ENCODE measurements around the gene PLXNA2.

Gene PLXNA2

GRCh38 chr1:208243967-208244916 lies at the start of gene PLXNA2:
PLXNA2 (minus strand) TSS chr1:208244384; CDS start chr1:208217922, 26,462 bp downstream.
- DNase-seq (ENCODE audit: low read depth in 2 of 2), result peak in 1 of 2 donors; percentile 23

- no peak for DNase-seq (ENCODE audit: low read depth in 2 of 2)
Measured at GRCh38 chr1:208292908-208293307, 48.7 kb upstream of the PLXNA2 start.

- DNase-seq (ENCODE audit: low read depth in 2 of 2), result no peak
Measured at GRCh38 chr1:208291923-208292711, 47.9 kb upstream of the PLXNA2 start.

- DNase-seq (ENCODE audit: low read depth in 2 of 2), result no peak
Measured at GRCh38 chr1:208291129-208291528, 46.9 kb upstream of the PLXNA2 start.

GRCh38 chr1:208289716-208290115 lies 45.5 kb upstream of the PLXNA2 start:
- no peak for DNase-seq (ENCODE audit: low read depth in 2 of 2)

GRCh38 chr1:208288495-208288894 lies 44.3 kb upstream of the PLXNA2 start:
- no peak for DNase-seq (ENCODE audit: low read depth in 2 of 2)

- DNase-seq (ENCODE audit: low read depth in 2 of 2), result no peak
Measured at GRCh38 chr1:208280681-208281450, 36.7 kb upstream of the PLXNA2 start.

- DNase-seq (ENCODE audit: low read depth in 2 of 2), result no peak
Measured at GRCh38 chr1:208279826-208280588, 35.8 kb upstream of the PLXNA2 start.

GRCh38 chr1:208278638-208279037 lies 34.5 kb upstream of the PLXNA2 start:
- DNase-seq (ENCODE audit: low read depth in 2 of 2), result no peak

- DNase-seq (ENCODE audit: low read depth in 2 of 2), result no peak
Measured at GRCh38 chr1:208276757-208277435, 32.7 kb upstream of the PLXNA2 start.

GRCh38 chr1:208275083-208275482 lies 30.9 kb upstream of the PLXNA2 start:
- DNase-seq (ENCODE audit: low read depth in 2 of 2), result no peak

GRCh38 chr1:208273386-208274017 lies 29.3 kb upstream of the PLXNA2 start:
- DNase-seq (ENCODE audit: low read depth in 2 of 2), result no peak

GRCh38 chr1:208272713-208273112 lies 28.5 kb upstream of the PLXNA2 start:
- DNase-seq (ENCODE audit: low read depth in 2 of 2), result no peak

GRCh38 chr1:208272311-208272710 lies 28.1 kb upstream of the PLXNA2 start:
- no peak for DNase-seq (ENCODE audit: low read depth in 2 of 2)

- DNase-seq (ENCODE audit: low read depth in 2 of 2), result no peak
Measured at GRCh38 chr1:208271236-208271635, 27.1 kb upstream of the PLXNA2 start.

- no peak for DNase-seq (ENCODE audit: low read depth in 2 of 2)
Measured at GRCh38 chr1:208270651-208271141, 26.5 kb upstream of the PLXNA2 start.

GRCh38 chr1:208269338-208269666 lies 25.1 kb upstream of the PLXNA2 start:
- no peak for DNase-seq (ENCODE audit: low read depth in 2 of 2)

- DNase-seq (ENCODE audit: low read depth in 2 of 2), result no peak
Measured at GRCh38 chr1:208268541-208269337, 24.6 kb upstream of the PLXNA2 start.

- no peak for DNase-seq (ENCODE audit: low read depth in 2 of 2)
Measured at GRCh38 chr1:208265525-208265924, 21.3 kb upstream of the PLXNA2 start.

Data from stimulated activated CD4-positive, alpha-beta T cell treated with anti-CD3 and anti-CD28 coated beads, Interleukin-1b, Interleukin-23, amount 100 ng/mL, for 1 hour (primary cell).